Gastroesophageal sphincter (tissue), 4 donors: ENCODE results near the gene SERPINA1. TPM values are rescaled to one million over a fixed set of nuclear protein-coding genes. Genes with fewer than 3 reads are reported as not detected.

Experiments used
- ATAC-seq: fragments of 150-250 bp; one replicate; pipeline ENCODE4 v1.9.1; 2016; ENCODE audit warnings: mild to moderate bottlenecking, moderate library complexity
- H3K27ac ChIP-seq, 4 donors: fragments of 200-600 bp; sonication (generic) in 3 of 4; 1 replicate in 3 of 4; 2 replicates in 1 of 4; pipeline ENCODE4 v1.5.1; 2016 to 2019
- H3K27me3 ChIP-seq: fragments of 200-600 bp; sonication (generic); one replicate; pipeline ENCODE4 v1.5.1; 2019
- H3K36me3 ChIP-seq, 2 donors: fragments of 200-600 bp; sonication (generic); one replicate each; pipeline ENCODE4 v1.5.1; 2019; ENCODE audit warnings: control low read depth in 1 of 2
- H3K4me1 ChIP-seq, 3 donors: fragments of 200-600 bp; sonication (generic); 1 replicate in 2 of 3; 2 replicates in 1 of 3; pipeline ENCODE4 v1.5.1; 2016 to 2019; ENCODE audit warnings: control low read depth in 2 of 3
- H3K4me3 ChIP-seq, 2 donors: fragments of 200-600 bp; sonication (generic); one replicate each; pipeline ENCODE4 v1.5.1; 2019; ENCODE audit warnings: mild to moderate bottlenecking in 1 of 2, moderate library complexity in 1 of 2
- H3K9me3 ChIP-seq, 3 donors: fragments of 200-600 bp; sonication (generic); one replicate each; pipeline ENCODE4 v1.5.1; 2017 to 2019; ENCODE audit warnings: control low read depth in 2 of 3
- EP300 ChIP-seq: sonication (generic); formaldehyde crosslinking; IDR thresholded peaks from one replicate; pipeline ENCODE4 v1.6.1; 2017; ENCODE audit warnings: antibody characterized with exemption, mild to moderate bottlenecking
- POLR2A ChIP-seq, 2 donors: fragments of 450-650 bp; IDR thresholded peaks; one replicate each; pipeline ENCODE4 v1.6.1; 2017; ENCODE audit warnings: antibody characterized with exemption in 2 of 2, mild to moderate bottlenecking in 2 of 2, moderate library complexity in 1 of 2
- POLR2AphosphoS5 ChIP-seq: sonication (generic); formaldehyde crosslinking; IDR thresholded peaks from one replicate; pipeline ENCODE4 v1.6.1; 2017; ENCODE audit warnings: antibody characterized with exemption
- WGBS, 2 donors: methylation state at CpG; one replicate each; pipeline ENCODE4 v1.1.5; 2018; ENCODE audit warnings: low coverage in 1 of 2; 5-methylcytosine and 5-hydroxymethylcytosine counted together
- total RNA-seq, 4 donors: library from RNA; depleted of rRNA; stranded (reverse); fragments of >200 nt; gene quantifications; one replicate each; pipeline ENCODE4 v1.1.0, GENCODE V29; 2016
- TF ChIP-seq, protein P1 (sequence below), 4 experiments: fragments of 200-600 bp in 2 of 4; fragments of 450-650 bp in 2 of 4; sonication (generic) in 1 of 4; IDR thresholded peaks; one replicate each; pipeline ENCODE4 v1.5.1; 2017 to 2019; ENCODE audit warnings: antibody characterized with exemption in 4 of 4, mild to moderate bottlenecking in 2 of 4, moderate library complexity in 2 of 4

SERPINA1 gene
- total RNA-seq, 4 donors from 2014 or later: 1.7 to 22.1 (median 9.4) TPM

- no peak overlapping the region for H3K4me3 ChIP-seq
- no peak overlapping the region for H3K27ac ChIP-seq
- 63 to 78% methylated on average over 4 of the region's 4 CpGs for WGBS, 2 donors
- no peaks in the 10 kb centered on the region for H3K27me3 ChIP-seq
- ATAC-seq: no peak
- peaks cover 0 to 22% (median 0%) of the 10 kb centered on the region in 3 donors for H3K9me3 ChIP-seq
- no peaks in the 10 kb centered on the region for H3K4me1 ChIP-seq
- H3K36me3 ChIP-seq: no peaks in the 10 kb centered on the region
- no peak for TF ChIP-seq POLR2AphosphoS5
- TF ChIP-seq EP300: no peak
- TF ChIP-seq POLR2A (IDR thresholded peaks at IDR 0.05): no peak
- TF ChIP-seq, protein P1, sequence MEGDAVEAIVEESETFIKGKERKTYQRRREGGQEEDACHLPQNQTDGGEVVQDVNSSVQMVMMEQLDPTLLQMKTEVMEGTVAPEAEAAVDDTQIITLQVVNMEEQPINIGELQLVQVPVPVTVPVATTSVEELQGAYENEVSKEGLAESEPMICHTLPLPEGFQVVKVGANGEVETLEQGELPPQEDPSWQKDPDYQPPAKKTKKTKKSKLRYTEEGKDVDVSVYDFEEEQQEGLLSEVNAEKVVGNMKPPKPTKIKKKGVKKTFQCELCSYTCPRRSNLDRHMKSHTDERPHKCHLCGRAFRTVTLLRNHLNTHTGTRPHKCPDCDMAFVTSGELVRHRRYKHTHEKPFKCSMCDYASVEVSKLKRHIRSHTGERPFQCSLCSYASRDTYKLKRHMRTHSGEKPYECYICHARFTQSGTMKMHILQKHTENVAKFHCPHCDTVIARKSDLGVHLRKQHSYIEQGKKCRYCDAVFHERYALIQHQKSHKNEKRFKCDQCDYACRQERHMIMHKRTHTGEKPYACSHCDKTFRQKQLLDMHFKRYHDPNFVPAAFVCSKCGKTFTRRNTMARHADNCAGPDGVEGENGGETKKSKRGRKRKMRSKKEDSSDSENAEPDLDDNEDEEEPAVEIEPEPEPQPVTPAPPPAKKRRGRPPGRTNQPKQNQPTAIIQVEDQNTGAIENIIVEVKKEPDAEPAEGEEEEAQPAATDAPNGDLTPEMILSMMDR (IDR thresholded peaks at IDR 0.05): no peak
Observed at GRCh38 chr14:94403312-94403932, 15.0 kb upstream of the SERPINA1 start.

DNA sequence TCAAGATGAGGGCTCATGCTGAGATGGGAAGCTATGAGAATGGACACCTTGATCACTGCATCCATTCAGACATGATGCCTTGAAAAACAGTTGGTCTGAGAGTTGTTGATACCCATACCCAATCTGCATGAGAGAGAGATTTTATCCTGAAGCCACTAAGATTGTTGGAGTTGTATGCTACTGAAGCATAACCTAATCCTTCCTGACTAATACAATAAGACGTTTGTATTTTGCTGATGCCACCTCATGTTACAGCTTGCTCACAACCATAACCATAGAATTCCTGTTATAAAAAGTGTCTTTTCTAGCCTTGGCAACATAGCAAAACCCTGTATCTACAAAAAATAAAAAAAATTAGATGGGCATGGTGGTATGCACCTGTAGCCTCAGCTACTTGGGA, 12.7 kb upstream of the SERPINA1 start:
- Histone ChIP-seq H3K27me3 (no peaks in the 10 kb centered on the region), H3K27ac (no peak overlapping the region), H3K4me1 (no peaks in the 10 kb centered on the region), H3K36me3 (no peaks in the 10 kb centered on the region), H3K4me3 (no peak overlapping the region), H3K9me3 (peaks cover 0 to 9% (median 0%) of the 10 kb centered on the region in 3 donors)
- WGBS, 2 donors: 60% methylated on average over 1 of the region's 1 CpG
- ATAC-seq: no peak
- TF ChIP-seq, protein P1 (IDR thresholded peaks at IDR 0.05): no peak
- TF ChIP-seq POLR2AphosphoS5 (no peak), EP300 (no peak), POLR2A (IDR thresholded peaks at IDR 0.05) (no peak)

DNA sequence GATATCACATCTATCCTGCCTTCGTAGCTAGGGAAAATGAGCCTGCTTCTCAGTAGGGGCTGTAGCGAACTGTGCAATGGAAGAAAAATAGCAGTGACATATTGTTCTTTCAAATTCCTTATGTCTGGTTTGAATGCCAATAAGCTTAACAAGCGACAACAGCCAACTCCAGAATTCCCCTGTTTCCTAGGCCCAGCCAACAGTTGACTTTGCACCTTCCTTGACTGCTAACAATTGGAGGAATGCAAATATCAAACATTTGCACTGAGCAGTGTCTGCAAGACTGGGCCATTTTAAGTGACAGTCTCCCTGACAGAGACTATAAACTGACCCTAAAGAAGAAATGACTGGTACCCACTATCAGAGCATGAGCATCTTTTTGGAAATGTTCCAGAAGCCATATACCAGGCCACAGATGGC, 12.0 kb upstream of the SERPINA1 start:
- Histone ChIP-seq H3K36me3 (no peaks in the 10 kb centered on the region), H3K27me3 (no peaks in the 10 kb centered on the region), H3K4me3 (no peak overlapping the region), H3K27ac (no peak overlapping the region), H3K9me3 (peaks cover 0 to 3% (median 0%) of the 10 kb centered on the region in 3 donors), H3K4me1 (no peaks in the 10 kb centered on the region)
- ATAC-seq: no peak
- 45 to 59% methylated on average over 3 of the region's 3 CpGs for WGBS, 2 donors
- TF ChIP-seq POLR2A (IDR thresholded peaks at IDR 0.05) (no peak), POLR2AphosphoS5 (no peak), EP300 (no peak)
- TF ChIP-seq, protein P1 (IDR thresholded peaks at IDR 0.05): no peak

DNA sequence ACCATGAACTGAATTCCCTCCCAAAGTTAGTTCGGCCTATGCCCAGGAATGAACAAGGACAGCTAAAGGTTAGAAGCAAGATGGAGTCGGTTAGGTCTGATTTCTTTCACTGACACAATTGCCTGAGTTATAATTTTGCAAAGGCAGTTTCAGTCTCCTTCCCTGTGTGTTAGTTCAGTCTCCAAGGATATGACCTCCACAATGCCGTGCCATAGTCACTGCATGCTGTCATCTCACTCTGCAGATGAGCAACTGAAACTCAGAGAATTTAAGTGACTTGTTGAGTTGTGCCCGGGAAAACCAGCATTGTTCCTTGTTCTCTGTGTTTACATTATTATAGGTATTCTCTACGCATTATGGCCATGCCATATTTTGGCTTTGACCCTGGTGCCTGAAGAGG, 10.1 kb upstream of the SERPINA1 start:
- H3K27ac ChIP-seq: no peak overlapping the region
- no peaks in the 10 kb centered on the region for H3K27me3 ChIP-seq
- H3K4me3 ChIP-seq: no peak overlapping the region
- ATAC-seq: no peak
- H3K4me1 ChIP-seq: no peaks in the 10 kb centered on the region
- no peaks in the 10 kb centered on the region for H3K36me3 ChIP-seq
- TF ChIP-seq EP300 (no peak), POLR2A (IDR thresholded peaks at IDR 0.05) (no peak), POLR2AphosphoS5 (no peak)
- TF ChIP-seq, protein P1 (IDR thresholded peaks at IDR 0.05): no peak
- WGBS, 2 donors: 67 to 82% methylated on average over 3 to 4 of the region's 5 CpGs
- H3K9me3 ChIP-seq: no peaks in the 10 kb centered on the region

GRCh38 chr14:94398182-94398479, 9.7 kb upstream of the SERPINA1 start:
- Histone ChIP-seq H3K36me3 (no peaks in the 10 kb centered on the region), H3K27ac (no peak overlapping the region), H3K4me3 (no peak overlapping the region), H3K9me3 (no peaks in the 10 kb centered on the region), H3K4me1 (no peaks in the 10 kb centered on the region), H3K27me3 (no peaks in the 10 kb centered on the region)
- WGBS, 2 donors: 25% methylated on average over 4 of the region's 4 CpGs; no CpG with 5 or more reads in 1 of the 2 donors
- TF ChIP-seq, protein P1 (IDR thresholded peaks at IDR 0.05): no peak
- TF ChIP-seq POLR2A (IDR thresholded peaks at IDR 0.05): no peak
- ATAC-seq: no peak
